SJSA1 (cell line): ENCODE data around the gene ASB9. TPM values are rescaled to one million over a fixed set of nuclear protein-coding genes. Genes with fewer than 3 reads are reported as not detected.
"Not testable (repeated sequence)": the region's sequence is repeated elsewhere in the genome, so short reads cannot be mapped to it uniquely, and the experiment has no call there.

Experiments used
- DNase-seq, 2 experiments: peaks; one replicate each; pipeline ENCODE4 v3.0.0-alpha.2; 2015 to 2020; ENCODE audit warnings: low spot score in 2 of 2, low read depth in 1 of 2
- H3K27ac ChIP-seq: fragments of 250-450 bp; sonication (Bioruptor Pico); 2 replicates; pipeline ENCODE4 v1.5.1; 2020; ENCODE audit warnings: mild to moderate bottlenecking, moderate library complexity
- H3K27me3 ChIP-seq: fragments of 250-450 bp; sonication (Bioruptor Pico); replicated peaks from 2 replicates; pipeline ENCODE4 v1.5.1; 2020; ENCODE audit warnings: mild to moderate bottlenecking, moderate library complexity
- H3K36me3 ChIP-seq: fragments of 250-450 bp; sonication (Bioruptor Pico); 2 replicates; pipeline ENCODE4 v1.5.1; 2020; ENCODE audit warnings: mild to moderate bottlenecking
- H3K4me1 ChIP-seq: fragments of 250-450 bp; sonication (Bioruptor Pico); replicated peaks from 2 replicates; pipeline ENCODE4 v1.6.1; 2021; ENCODE audit warnings: mild to moderate bottlenecking
- H3K4me3 ChIP-seq: fragments of 250-450 bp; sonication (Bioruptor Pico); 2 replicates; pipeline ENCODE4 v1.5.1; 2020; ENCODE audit warnings: mild to moderate bottlenecking
- H3K9me3 ChIP-seq: fragments of 250-450 bp; sonication (Bioruptor Pico); replicated peaks from 2 replicates; pipeline ENCODE4 v1.5.1; 2020; ENCODE audit warnings: mild to moderate bottlenecking
- total RNA-seq: library from RNA; depleted of rRNA; stranded (reverse); fragments of >200 nt; shearing (Covaris generic); gene quantifications from 2 replicates; pipeline ENCODE4 v1.2.3, GENCODE V29; 2014; rRNA removed

Gene ASB9
- 1.4 and 3.4 TPM in 2 replicates for total RNA-seq

DNA sequence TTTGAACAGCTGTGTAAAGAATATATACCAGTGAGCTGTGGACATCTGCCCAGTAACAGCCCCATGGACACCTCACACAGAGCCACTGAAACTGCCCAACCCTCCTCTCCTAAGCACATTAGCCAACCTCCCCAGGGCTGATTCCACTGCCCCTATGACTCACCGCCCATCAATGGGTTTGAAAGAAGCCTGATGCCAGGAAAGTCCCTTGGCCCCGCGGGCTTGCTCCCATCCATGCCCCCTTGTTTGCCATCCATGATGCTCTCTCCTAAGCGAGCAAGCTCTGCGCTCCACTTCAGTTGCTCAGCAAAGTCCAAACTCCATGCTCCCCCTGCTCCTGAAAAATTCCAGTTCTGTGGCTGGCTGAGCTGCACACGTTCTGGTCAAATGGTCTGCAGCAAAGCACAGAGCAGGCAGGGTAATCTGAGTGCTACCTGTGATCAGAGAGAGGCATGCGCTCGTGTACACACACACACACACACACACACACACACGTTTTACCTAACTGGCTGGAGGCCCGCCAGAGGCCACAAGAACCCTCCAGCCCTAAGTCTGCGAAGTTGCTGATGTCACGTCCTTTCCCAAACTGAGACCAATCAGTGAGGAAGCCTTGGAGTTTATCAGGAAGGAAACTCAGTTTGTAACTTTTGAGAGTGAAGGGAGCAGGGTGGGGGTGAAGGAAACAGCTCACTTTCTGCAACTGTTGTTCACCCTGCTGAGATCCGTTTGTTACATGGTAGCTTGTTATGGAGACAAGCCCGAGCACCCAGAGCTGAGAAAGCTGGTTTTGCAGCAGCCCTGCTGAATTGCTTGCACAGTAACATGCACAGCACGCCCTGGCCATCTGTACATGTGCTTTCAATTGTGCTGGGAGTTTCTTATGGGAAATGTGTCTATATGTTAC lies at the start of gene ASB9:
ASB9 (minus strand) TSS at position 466 of the 904 bp plus-strand sequence; CDS start at position 257, 209 bp downstream.
- Histone ChIP-seq H3K4me3 (no peak within 1 kb of the TSS), H3K4me1 (peaks cover 5% of the 10 kb centered on the region), H3K27me3 (no peaks in the 10 kb centered on the region), H3K9me3 (no peaks in the 10 kb centered on the region), H3K36me3 (no peaks in the 10 kb centered on the region), H3K27ac (no peak within 1 kb of the TSS)
- DNase-seq = peak; percentile 36 to 57

GRCh38 chrX:15319075-15319474 lies 49.2 kb upstream of the ASB9 start:
- H3K27ac ChIP-seq = no peak overlapping the region
- no peaks in the 10 kb centered on the region for H3K4me1 ChIP-seq
- H3K9me3 ChIP-seq = no peaks in the 10 kb centered on the region
- no peak for DNase-seq
- H3K4me3 ChIP-seq = no peak overlapping the region
- no peaks in the 10 kb centered on the region for H3K27me3 ChIP-seq
- peaks cover 5% of the 10 kb centered on the region for H3K36me3 ChIP-seq

DNA sequence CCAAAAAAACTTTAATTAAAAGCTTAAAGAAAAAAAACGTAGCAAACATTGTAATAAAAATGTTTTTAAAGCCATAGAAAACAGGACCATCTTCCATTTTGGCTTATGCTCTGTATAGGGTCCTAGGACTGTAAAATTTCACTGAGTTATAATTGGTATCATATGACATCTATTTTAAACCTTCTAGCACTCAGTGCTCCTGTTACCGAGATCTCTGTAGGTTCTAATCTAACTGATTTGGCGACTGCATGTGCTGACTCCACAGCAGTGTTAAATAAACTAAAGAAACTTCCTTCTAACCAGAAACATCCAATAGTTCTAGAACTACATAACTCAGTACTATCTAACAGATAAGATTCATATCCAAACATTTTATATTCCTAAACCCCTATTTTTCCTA lies 45.6 kb upstream of the ASB9 start, which contains the start of gene ASB11:
ASB11 (minus strand) TSS at position 132 of the 400 bp plus-strand sequence; CDS start at position 97, 35 bp downstream.
- Histone ChIP-seq H3K4me3 (no peak within 1 kb of the TSS), H3K4me1 (no peaks in the 10 kb centered on the region), H3K36me3 (no peaks in the 10 kb centered on the region), H3K27ac (no peak within 1 kb of the TSS), H3K27me3 (no peaks in the 10 kb centered on the region), H3K9me3 (no peaks in the 10 kb centered on the region)
- no peak for DNase-seq

GRCh38 chrX:15314472-15314871 lies 44.6 kb upstream of the ASB9 start:
- H3K4me3 ChIP-seq = no peak overlapping the region
- no peaks in the 10 kb centered on the region for H3K27me3 ChIP-seq
- H3K9me3 ChIP-seq = no peaks in the 10 kb centered on the region
- no peaks in the 10 kb centered on the region for H3K36me3 ChIP-seq
- no peak for DNase-seq
- H3K27ac ChIP-seq = no peak overlapping the region
- H3K4me1 ChIP-seq = no peaks in the 10 kb centered on the region

DNA sequence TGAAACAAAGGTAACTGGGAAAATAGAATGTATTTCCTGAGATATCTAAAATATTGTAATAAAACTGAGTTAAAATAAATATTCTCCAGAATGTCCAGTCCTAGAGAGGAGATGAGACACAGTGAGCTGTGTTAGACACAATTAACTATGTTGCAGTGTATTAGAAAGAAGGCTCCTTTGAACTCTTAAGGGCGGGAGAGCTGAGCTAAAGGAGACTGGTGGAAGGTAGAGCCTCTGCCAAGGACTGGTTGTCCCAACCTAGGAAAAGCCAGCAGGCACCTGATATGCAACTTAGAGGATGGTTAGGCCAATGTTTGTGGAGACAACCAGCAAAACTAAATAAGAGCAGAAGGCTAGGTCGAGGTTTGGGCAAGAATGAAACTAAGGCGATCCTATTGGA lies 41.2 kb upstream of the ASB9 start:
- Histone ChIP-seq H3K27me3 (no peaks in the 10 kb centered on the region), H3K4me1 (no peaks in the 10 kb centered on the region), H3K4me3 (no peak overlapping the region), H3K36me3 (no peaks in the 10 kb centered on the region), H3K27ac (no peak overlapping the region), H3K9me3 (no peaks in the 10 kb centered on the region)
- no peak for DNase-seq

DNA sequence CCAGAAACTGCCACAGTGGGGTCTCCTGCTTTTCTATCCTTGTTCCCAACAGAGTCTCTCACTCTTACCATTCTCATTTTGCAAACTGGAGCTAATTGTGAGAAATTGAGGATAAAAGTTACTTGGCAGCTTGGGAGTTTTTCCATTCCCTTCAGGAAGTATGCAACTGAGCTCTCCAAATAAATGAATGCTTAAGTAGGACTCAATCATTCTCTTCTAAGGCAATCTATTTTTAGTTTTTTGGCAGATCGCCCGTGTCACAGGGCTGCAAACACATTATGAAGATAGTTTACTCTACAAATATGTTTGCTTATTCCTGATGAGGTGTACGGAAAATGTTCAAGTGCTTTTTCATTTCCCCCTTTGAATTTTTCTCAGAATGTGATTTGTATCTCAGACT lies 40.2 kb upstream of the ASB9 start:
- H3K27ac ChIP-seq = no peak overlapping the region
- no peak for DNase-seq
- H3K4me1 ChIP-seq = no peaks in the 10 kb centered on the region
- no peaks in the 10 kb centered on the region for H3K9me3 ChIP-seq
- no peaks in the 10 kb centered on the region for H3K27me3 ChIP-seq
- H3K36me3 ChIP-seq = no peaks in the 10 kb centered on the region
- no peak overlapping the region for H3K4me3 ChIP-seq

DNA sequence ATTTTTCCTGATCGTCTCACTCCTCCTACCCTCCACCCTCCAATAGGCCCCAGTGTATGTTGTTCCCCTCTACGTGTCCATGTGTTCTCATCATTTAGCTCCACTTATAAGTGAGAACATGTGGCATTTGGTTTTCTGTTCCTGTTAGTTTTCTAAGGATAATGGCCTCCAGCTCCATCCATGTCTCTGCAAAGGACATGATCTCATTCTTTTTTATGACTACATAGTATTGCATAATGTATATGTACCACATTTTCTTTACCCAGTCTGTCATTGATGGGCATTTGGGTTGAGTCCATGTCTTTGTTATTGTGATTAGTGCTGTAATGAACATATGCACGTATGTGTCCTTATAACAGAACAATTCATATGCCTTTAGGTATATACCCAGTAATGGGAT lies 36.0 kb upstream of the ASB9 start:
- not testable (repeated sequence) for H3K4me3 ChIP-seq, H3K9me3 ChIP-seq, H3K27ac ChIP-seq, DNase-seq, H3K27me3 ChIP-seq, H3K36me3 ChIP-seq, H3K4me1 ChIP-seq

DNA sequence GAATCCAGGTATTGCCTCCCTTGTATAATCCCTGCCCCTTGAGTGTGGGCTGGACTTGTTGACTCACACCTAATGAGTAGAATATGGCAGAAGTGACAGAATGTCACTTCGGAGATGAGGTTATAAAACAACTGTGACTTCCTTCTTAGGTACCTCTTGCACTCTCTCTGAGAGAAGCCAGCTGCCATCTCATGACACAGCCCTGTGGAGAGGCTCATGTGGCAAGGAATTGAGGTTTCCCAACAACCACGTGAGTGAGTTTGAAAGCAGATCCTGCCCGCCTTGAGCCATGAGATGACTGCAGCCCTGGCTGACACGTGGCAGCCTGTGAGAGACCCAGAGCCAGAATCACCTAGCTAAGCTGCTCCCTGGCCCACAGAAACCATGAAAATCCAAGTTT lies 32.0 kb upstream of the ASB9 start:
- H3K27me3 ChIP-seq = no peaks in the 10 kb centered on the region
- no peak for DNase-seq
- H3K4me1 ChIP-seq = no peaks in the 10 kb centered on the region
- no peaks in the 10 kb centered on the region for H3K36me3 ChIP-seq
- no peaks in the 10 kb centered on the region for H3K9me3 ChIP-seq
- H3K4me3 ChIP-seq = no peak overlapping the region
- no peak overlapping the region for H3K27ac ChIP-seq

GRCh38 chrX:15299941-15300851 lies 30.3 kb upstream of the ASB9 start:
- Histone ChIP-seq H3K27ac (no peak overlapping the region), H3K27me3 (no peaks in the 10 kb centered on the region), H3K4me1 (no peaks in the 10 kb centered on the region), H3K9me3 (no peaks in the 10 kb centered on the region), H3K36me3 (no peaks in the 10 kb centered on the region), H3K4me3 (no peak overlapping the region)
- DNase-seq = peak in 1 of 2 experiments; percentile 9

DNA sequence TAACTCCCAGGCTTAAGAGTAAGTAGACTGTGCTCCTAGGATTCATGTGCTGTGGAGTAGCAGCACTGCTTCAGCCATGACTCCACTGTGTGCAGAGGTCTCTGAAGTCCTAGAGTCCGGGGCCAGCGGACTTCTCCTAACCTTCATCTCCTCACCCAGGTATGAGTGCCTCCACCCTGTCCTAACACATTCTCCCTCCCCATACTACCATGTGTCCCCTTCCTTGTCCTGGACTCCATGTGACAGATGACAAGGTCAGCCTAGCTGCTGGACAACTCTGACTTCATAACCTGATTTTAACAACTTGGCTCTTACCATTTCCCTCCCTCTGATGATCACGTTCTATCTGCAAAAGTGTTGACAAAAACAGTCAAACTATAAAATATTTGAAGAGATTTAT lies 28.9 kb upstream of the ASB9 start:
- Histone ChIP-seq H3K9me3 (no peaks in the 10 kb centered on the region), H3K27ac (no peak overlapping the region), H3K4me3 (no peak overlapping the region), H3K4me1 (no peaks in the 10 kb centered on the region), H3K27me3 (no peaks in the 10 kb centered on the region), H3K36me3 (no peaks in the 10 kb centered on the region)
- no peak for DNase-seq

DNA sequence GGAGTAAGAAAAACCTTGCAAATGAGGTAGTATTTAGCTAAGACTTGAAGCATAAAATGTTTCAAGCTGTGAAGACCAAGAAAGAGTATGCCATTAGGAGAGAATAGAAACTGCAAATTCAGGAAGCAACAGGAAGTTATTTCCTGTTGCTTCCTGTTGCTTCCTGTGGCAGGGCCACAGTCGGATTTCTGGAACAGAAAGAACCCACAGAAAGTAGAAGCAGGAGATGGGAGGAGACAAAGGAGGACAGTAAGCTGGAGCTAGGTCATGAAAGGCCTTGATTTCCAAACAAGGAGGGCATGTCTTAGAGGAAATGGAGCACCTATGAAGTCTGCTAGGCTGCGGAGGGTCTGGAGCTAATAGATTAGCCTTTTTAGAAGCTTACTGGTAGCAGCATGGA lies 28.3 kb upstream of the ASB9 start:
- H3K4me3 ChIP-seq = no peak overlapping the region
- H3K27ac ChIP-seq = no peak overlapping the region
- no peaks in the 10 kb centered on the region for H3K27me3 ChIP-seq
- H3K9me3 ChIP-seq = no peaks in the 10 kb centered on the region
- no peaks in the 10 kb centered on the region for H3K4me1 ChIP-seq
- H3K36me3 ChIP-seq = no peaks in the 10 kb centered on the region
- DNase-seq = no peak

DNA sequence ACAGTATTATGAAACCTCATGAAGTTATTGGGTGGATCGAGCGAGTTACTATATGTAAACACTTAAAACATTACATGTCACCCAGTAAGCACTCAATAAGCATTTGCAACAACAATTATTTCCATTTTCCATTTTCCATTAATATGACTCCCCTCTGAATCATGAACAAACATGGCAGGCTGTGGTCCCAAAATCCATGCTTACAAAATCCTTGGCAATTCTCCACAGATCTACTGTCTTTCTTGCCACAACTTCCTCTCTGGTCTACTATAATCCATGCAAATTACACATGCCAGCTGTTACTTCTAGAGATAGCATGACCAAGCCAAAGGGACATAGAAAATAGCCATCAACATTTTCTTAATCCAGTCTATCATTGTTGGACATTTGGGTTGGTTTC lies 23.6 kb upstream of the ASB9 start:
- H3K4me3 ChIP-seq = no peak overlapping the region
- H3K27me3 ChIP-seq = no peaks in the 10 kb centered on the region
- H3K9me3 ChIP-seq = no peaks in the 10 kb centered on the region
- no peaks in the 10 kb centered on the region for H3K36me3 ChIP-seq
- H3K4me1 ChIP-seq = no peaks in the 10 kb centered on the region
- no peak overlapping the region for H3K27ac ChIP-seq
- DNase-seq = no peak

GRCh38 chrX:15292861-15293260 lies 23.0 kb upstream of the ASB9 start:
- Histone ChIP-seq H3K9me3 (no peaks in the 10 kb centered on the region), H3K36me3 (no peaks in the 10 kb centered on the region), H3K4me3 (no peak overlapping the region), H3K27me3 (no peaks in the 10 kb centered on the region), H3K27ac (no peak overlapping the region), H3K4me1 (no peaks in the 10 kb centered on the region)
- DNase-seq = no peak

GRCh38 chrX:15277604-15278003 lies 7.7 kb upstream of the ASB9 start:
- H3K4me3 ChIP-seq = no peak overlapping the region
- H3K4me1 ChIP-seq = no peaks in the 10 kb centered on the region
- no peaks in the 10 kb centered on the region for H3K9me3 ChIP-seq
- H3K27me3 ChIP-seq = no peaks in the 10 kb centered on the region
- no peak overlapping the region for H3K27ac ChIP-seq
- no peak for DNase-seq
- H3K36me3 ChIP-seq = no peaks in the 10 kb centered on the region
